Activated CD8-positive, alpha-beta memory T cell treated with anti-CD3 and anti-CD28 coated beads for 48 hours (primary cell): Measurements from ENCODE around the gene RECK.
"Not testable (repeated sequence)": the region's sequence is repeated elsewhere in the genome, so short reads cannot be mapped to it uniquely, and the experiment has no call there.

Source experiments
- DNase-seq, 3 experiments: peaks; one replicate each; pipeline ENCODE4 v3.0.0-alpha.2; 2020; ENCODE audit warnings: low read depth in 2 of 3, low spot score in 2 of 3

The RECK gene

DNA sequence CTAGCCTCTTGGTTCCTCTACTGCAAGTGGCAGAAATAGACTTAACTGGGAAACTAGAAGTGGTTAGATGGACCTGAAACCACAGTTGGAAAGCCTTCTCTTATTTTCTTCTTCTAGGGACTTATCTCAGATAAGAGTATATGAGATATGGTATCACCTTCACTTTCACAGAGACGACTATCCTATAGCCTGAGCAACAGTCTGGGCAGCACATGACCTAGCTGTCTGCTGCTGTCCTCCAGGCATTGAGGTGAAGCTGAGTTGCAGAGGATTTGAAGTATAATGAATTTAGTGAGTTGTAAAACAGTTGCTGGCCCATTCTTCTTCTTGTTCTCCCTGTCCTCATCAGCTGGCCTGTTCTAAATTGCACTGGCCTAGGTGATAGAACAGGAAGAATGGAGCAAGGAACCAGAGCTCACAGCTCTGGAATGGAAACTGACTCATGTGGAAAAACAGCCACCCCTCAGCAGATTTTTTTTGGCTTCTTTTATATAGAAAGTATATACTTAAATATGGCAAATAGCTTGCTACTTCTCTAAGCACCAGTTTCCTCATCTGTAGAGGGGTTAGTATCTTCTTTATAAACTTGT, 27.8 kb downstream of the RECK start:
- no peak for DNase-seq

DNA sequence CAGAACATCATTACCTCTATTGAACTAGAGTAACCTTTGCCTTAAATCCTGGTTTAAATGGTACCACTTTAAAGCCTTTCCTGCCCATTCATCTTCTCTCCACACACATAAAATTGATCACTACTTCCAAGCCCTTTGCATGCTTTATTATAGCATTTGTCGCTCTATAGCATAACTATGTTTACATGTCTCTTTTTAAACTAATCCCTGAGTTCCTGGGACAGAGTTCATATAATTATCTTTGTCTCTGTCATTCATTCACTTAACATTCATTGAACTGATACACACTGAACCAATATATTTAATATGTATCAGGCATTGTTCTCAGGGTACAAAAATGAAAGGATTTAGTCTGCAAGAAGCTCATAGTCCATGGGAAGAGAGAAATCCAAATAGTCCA, 37.3 kb downstream of the RECK start:
- DNase-seq: no peak

DNA sequence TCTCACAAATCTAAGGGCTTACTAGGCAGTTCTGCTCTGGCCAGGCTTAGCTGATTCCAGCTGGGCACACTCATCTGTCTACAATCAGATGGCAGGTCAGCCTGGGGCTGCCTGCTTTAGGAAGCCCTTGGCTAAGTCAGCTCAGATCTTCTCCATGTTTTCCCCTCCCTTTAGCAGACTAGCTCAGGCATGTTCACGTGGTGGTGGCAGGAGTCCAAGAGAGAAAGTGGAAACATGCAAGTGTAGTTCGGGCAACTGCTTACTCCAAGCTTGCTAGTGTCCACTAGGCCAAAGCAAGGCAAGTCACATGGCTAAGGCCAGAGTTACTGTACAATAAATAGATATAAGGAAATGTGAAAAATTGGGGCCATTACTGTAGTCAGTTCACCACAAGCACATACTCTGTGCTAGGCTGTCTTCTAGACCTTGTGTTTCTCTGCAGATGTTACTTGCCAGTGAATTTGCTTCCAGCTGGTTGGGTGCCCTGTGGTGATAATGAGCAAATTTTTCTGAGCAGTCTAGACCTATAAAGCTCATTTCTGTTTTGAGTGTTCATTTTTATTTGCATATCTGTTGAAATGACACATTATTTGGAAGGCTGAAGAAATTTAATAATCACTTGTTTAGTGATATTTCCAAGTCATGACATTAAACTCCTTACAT, 38.3 kb downstream of the RECK start:
- no peak for DNase-seq

DNA sequence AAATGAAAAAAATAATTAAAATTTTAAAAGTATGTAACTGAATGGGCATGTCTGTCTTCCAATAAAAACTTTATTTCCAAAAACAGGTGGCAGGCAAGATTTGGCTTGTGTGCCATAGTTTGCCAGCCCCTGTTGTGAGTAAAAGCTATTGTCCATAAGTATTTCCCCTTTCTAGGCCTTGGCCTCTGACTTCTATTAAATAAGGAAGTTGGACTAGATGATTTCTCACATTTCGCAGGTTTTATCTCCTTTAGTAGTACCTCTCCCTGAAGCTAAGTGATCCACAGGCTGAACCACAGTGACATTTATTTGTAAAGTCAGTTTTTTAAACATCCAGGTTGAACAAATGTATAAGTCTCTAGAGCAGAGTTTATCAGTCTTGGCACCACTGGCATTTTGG, 41.3 kb downstream of the RECK start:
- no peak for DNase-seq

DNA sequence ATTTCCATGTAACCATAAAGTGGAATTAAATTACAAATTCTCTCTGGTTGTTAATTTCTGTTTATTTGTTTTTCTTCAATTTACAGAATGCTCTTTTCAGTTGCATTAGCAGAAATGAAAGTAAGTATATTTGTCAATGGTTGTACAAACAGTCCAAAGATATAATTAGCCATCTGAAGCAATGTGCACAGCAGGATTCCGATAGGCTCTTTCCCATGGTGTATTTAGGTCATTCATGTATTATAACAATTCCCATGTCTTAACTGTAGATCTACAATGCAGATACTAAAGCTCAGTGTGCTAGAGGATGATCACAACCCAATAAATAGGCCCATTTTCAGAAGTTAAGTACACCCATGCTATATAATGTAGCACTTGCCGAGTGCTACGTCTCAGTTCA, 43.8 kb downstream of the RECK start:
- DNase-seq: no peak

DNA sequence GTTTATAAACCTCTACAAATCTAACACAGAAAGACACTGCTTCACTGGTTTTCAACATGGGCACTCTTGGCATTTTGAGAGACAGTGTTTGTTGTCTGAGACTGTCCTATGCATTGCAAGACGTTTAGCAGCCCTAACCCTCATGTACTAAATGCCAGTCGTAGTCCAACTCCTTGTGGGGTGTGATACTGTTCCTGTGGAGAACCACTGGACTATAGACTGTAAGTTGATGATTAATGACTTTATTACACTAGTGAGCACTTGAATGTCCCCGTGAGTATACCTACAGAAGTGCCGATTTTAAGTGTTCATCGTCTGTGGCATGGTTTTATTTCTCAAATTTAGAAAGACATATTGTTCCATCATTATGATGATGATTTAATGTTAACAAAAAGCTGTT, 46.2 kb downstream of the RECK start:
- no peak for DNase-seq

DNA sequence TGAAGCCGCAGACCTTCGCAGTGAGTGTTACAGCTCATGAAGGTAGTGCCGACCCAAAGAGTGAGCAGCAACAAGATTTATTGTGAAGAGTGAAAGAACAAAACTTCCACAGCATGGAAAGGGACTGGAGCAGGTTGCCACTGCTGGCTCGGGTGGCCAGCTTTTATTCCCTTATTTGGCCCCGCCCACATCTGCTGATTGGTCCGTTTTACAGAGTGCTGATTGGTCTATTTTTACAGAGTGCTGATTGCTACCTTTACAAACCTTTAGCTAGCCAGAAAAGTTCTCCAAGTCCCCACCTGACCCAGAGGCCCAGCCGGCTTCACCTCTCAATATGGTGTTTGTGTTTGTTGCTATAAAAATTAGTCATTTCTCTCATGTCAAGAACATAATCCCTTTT, 49.7 kb downstream of the RECK start:
- no peak for DNase-seq

DNA sequence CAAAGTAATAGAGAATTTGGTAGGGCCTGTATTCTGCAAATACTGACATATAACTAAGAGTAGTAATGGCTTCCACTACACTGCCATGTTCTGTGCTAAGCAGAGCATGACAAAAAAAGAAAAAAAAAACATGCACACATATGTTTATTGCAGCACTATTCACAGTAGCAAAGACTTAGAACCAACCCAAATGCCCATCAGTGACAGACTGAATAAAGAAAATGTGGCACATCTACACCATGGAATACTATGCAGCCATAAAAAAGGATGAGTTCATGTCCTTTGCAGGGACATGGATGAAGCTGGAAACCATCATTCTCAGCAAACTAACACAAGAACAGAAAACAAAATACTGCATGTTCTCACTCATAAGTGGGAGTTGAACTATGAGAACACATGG, 50.3 kb downstream of the RECK start:
- not testable (repeated sequence) for DNase-seq

DNA sequence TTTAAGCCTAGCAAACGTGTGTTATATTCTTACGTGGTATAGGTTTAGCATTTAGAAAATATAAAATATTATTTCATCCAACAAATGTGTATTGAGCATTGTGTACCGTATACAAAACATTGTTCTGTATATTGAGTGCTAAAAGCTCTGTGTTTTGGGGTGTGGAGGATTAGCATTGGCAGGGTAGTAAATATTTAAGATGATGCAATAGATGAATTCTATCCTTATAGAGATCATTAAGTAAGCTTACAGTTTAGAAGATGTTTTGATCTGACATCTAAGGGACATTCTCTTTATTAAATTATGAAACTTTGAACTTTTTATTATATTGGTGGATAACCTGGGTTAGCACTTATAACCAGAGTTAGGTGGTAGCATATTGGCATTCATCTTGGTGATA, 51.3 kb downstream of the RECK start:
- DNase-seq: no peak

DNA sequence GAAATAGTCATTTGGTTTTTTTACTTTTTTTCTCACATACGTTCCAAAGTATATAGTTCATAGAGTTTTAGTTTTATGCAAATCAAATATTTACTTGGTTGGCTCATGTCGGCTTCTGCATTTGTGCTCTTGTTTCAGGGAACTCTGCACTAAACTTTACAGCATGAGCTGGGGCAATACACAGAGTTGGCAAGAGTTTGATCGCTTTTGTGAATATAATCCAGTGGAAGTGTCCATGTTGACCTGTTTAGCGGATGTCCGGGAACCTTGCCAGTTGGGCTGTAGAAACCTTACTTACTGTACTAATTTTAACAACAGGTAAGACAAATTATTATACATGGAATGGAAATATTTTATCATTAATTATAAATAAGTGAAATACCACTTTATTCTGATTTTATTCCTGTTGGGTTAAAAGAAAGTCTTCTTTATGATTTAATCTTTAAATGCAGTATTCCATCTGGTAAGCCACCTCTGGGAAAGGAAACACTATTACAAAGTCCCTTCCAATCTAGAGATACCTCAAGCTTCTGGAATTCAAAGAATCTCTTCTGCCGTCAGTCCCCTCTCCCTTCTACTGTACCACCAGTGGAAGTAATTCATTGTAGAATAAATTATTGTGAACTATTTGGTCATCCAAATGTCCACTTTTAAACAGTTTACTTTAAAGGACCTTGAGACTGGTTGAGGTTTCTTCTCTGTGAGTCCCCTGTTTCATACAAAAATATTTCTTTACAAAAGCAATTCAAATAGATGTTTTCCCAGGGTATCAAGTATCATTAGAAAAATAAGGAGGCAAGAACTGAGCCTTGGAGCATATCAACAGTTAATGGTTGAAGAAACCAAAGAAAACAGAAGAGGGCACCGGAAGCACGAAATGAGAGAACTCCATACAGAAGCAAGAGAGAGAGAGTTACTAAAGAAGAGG, 54.6 kb downstream of the RECK start:
- no peak for DNase-seq

DNA sequence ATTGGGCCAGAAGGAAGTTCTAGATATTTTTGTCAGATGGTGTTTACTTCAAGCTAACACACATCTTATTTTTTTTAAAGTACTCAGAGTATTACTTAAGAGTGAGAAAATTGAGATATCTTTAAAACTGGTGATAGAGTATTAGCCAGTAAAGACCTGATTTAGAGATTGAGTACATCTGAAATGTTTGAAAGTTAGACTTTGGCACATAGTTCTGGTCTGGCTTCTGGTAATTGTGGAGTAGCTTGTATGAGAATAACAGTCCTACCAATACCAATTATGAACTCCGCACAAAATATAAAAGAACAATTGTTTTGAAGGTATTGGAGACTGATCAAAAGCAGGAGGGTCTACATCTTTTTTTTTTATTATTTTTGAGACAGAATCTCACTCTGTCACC, 55.3 kb downstream of the RECK start:
- no peak for DNase-seq

DNA sequence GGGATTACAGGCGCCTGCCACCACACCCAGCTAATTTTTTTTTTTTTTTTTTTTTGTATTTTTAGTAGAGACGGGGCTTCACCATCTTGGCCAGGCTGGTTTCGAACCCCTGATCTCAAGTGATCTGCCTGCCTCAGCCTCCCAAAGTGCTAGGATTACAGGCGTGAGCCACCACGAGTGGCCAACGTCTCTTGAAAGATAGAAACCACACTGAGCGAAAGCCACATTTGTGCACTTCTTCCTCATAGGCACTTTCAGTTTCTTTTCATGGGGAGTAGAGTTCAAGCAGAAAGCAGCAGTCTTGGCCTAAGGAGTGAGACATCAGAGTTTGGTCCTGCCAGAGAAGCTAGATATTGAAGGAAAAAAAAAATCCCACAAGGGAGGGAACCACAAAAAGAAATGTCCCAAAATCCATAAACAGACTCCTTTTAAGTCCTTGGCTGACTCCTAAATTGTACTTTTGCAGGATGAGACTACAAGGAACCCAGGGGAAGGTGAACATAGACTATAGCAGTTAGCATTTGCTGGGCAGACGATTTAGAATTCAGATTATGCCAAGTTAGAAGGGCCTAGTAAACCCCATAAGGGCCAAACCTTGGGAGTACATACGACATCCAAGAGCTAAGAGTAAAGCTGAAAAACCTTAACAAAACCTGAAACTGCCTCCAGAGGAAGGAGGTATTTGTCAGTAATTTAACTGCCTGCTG, 55.9 kb downstream of the RECK start:
- no peak for DNase-seq

DNA sequence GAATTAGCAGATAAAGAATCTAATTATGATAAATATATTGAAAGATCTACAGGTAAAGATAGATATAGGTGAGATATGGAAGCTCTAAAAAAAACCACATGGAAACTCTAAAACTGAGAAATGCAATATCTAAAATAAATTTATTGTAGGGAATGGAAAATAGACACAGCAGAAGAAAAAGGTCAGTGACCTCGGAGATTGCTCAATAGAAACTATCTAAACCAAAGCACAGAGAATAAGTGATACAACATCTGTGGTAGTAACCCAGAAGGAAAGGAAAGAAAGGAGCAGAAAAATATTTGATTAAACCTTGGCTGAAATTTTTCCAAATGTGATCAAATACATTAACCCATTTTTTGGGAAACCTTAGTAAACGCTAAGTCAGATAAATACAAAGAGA, 56.7 kb downstream of the RECK start:
- DNase-seq: no peak

DNA sequence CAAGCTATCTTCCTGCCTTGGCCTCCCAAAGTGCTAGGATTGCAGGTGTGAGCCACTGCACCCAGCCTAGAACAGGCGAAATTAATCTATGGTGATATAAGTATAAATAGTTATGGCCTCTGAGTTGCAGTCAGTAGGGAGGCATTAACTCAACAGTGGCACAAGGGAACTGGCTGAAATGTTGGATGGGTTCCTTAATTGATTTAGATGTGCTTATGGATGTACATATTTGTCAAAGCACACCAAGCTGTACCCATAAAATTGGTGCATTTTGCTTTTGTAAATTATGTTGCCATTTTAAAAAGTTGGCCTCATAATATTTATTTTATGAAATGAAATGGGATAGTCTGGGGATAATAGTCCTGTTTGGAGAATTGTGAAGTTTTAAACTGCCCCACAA, 63.0 kb downstream of the RECK start:
- no peak for DNase-seq

DNA sequence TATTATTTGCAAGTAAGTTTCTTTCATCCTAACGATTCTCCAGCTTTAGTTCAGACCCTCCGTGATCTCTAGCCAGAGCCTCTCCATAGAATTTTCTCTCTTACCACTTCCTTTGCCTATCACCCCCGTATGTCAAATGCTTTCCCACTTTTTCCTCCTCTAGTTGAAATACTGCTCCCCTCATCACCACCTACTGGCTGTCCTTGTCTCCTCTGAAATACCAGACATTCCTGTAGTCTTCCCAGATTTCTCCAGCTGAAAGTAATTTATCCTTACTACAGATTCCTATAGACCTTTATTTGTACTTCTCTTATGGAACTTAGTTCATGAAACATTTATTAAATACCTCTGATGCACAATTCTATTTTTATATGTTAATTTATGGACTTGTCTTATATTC, 63.8 kb downstream of the RECK start:
- no peak for DNase-seq

DNA sequence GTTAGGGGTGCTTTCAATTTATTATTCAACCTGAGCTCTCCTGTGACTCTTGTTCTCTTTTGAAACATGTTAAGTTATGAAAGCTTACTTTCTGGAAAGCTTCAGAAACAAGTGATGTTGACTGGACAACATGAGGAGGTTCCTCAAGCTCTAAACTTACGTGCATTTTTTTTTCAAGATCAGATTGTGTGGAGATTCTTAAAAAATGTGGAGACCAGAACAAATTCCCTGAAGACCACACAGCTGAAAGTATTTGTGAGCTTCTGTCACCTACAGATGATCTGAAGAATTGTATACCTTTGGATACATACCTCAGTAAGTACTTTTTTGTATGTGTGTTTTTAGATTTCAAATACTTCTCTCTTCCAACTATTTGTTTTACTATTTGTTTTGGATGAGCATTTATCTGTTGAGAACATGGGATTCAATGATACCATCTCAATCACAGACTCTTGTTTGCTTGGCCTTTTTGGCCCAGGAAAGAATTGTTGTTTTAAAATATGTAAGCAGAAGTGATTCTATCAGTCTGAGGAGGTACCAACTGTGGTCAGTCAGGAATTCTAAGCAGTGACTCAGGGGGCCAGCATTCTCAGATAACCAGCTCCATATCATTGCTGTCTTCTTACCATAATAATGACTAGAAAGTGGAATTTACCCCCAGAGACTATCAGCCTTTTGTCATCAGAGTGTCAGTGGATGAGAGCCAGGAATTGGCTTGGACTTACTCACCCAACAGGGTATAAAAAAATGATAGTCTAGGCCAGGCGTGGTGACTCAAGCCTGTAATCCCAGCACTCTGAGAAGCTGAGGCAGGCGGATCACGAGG, 65.4 kb downstream of the RECK start:
- DNase-seq: no peak

DNA sequence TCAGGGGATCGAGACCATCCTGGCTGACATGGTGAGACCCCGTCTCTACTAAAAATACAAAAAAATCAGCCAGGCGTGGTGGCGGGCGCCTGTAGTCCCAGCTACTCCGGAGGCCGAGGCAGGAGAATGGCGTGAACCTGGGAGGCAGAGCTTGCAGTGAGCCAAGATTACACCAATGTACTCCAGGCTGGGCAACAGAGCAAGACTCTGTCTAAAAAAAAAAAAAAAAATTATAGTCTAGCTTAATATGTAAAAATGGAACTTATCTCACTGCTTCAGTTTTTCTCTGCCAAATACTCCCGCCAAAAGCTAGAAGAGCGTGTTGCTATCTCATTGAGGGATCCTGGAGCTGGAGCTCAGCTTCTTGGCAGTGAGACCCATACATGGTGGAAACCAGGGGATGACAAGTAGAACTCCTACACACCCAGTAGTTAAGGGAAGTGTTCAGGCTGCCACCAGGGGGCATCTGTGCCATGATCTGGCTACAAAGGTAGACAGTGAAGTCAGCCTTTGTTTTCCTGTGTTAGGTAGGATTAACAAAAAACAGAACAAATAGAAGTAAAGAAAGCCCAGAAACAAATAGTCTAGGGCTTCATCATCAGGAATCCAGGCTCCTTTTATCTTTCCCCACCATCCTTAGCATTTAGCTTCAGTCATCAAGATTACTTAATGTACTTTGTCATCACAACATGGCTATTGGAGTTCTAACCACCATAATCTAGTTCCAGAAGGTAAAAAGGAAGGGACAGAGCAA, 66.2 kb downstream of the RECK start:
- peak; percentile 52 to 58 (median 54) for DNase-seq

DNA sequence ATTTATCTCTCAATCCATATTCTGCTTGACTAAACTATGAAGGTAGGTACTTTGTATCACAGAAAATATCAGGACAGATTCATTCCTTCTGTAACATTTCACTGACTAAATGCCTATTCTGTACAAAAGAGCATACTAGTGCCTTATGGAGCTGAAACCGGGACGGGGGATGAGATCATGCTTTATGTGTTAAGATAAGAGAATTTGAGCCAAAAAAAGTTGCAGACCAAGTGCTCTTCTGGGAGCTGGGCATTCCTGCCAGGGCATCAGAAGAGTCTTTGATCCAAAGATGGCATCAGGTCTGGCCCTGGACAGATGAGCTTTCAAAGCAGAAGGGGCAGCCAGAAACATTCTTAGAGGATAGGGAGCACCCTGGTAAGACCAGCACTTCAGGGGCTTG, 72.4 kb downstream of the RECK start:
- no peak for DNase-seq

DNA sequence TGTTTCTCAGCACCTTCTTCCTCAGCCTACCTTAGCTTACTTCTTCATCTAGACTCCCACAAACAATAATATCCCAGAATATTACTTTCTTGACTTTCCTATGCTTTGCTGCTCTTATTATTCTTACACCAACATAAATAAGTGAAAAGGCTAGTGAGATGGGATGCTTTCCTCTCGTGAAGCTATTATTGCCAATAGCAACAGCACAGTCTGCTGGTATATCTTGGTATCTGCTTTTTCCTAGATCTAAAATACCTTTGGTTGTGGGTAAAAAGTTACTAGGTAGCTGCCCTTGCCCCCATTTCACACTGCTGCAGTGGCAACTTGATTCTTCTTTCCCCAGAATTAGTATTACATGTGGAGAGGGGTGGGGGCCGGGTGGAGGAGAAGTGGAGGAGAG, 73.7 kb downstream of the RECK start:
- DNase-seq: no peak

DNA sequence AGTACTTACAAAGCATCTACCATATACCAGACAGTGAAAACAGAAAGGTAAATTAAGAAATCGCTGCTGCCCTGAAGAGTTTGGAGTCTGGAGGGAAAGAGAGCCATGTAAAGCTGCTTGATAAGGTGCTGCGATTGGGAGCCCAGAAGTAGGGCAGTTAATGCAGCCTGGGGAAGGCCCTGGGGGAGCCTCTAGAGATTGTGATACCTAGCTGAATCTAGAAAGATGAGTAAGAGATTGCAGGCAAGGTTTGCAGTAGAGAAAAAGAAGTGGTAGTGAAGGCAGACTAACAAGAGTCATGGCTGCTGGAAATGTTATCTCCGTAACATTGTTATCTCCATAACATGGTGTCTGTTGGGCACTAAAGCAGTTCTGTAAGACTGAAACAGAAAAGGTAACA, 75.8 kb downstream of the RECK start:
- no peak for DNase-seq
